ENCODE measurements around the gene UBR3. TPM values are rescaled to one million over a fixed set of nuclear protein-coding genes. Genes with fewer than 3 reads are reported as not detected.
"Not testable (repeated sequence)": the region's sequence is repeated elsewhere in the genome, so short reads cannot be mapped to it uniquely, and the experiment has no call there.

Gene UBR3
- total RNA-seq, 1 experiment from 2014 or later: 30.0 TPM

DNA sequence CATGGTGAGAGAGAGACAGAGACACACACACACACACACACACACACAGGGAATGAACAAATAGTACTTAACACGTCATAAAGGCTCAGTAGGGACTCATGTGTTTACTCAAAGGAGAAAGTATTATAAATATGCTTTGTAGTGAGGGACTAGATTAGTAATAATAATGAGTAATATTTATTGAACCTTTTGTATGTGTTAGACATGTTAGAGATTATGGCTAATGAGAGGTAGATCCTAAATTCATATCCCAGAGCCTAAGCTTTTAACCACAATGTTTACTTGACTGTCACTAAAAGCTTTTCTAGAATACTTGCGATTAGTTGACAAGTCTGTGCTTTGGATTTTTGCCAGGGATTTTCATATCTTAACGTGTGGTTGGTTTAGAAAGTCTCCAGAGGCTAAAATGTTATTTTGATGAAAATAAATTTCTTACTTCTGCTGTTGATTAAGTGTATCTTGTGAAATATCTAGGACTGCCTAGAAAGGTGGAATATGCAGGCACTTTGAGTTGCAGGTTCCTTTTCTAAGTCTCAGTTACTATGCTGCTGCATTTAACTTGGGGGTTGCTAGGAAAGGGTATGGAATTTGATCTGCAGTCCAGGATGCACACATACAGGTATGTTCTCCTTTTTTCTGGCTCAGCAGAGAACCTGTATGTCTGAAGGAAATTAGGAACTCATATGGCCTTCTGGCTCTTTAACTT lies 64.5 kb downstream of the UBR3 start:
- CTCF ChIA-PET: interaction anchor here (0.7 to 1.2 kb wide), 2 partner anchors 39 to 51 kb away, joined by 3 read pairs; no protein-coding TSS in a partner anchor

GRCh38 chr2:169892951-169893350 lies 65.7 kb downstream of the UBR3 start:
- Mint-ChIP-seq H3K4me3 (ENCODE audit: unreplicated experiment) (no peak overlapping the region), H3K4me1 (ENCODE audit: insufficient read depth, unreplicated experiment) (no peaks in the 10 kb centered on the region), H3K27ac (ENCODE audit: low read depth, unreplicated experiment) (no peak overlapping the region), H3K27me3 (ENCODE audit: insufficient read depth, unreplicated experiment) (no peaks in the 10 kb centered on the region), H3K9me3 (ENCODE audit: unreplicated experiment) (no peaks in the 10 kb centered on the region), H3K36me3 (ENCODE audit: insufficient read depth, unreplicated experiment) (peaks cover 26% of the 10 kb centered on the region)
- CTCF ChIA-PET: interaction anchor here (0.6 to 1.4 kb wide), 2 partner anchors 11 to 68 kb away, joined by 3 read pairs; partner anchors contain the start of gene METTL5
- POLR2A ChIA-PET: interaction anchor here (1.5 to 1.9 kb wide), 2 partner anchors 9 to 69 kb away, joined by 5 to 9 read pairs; partner anchors contain the start of gene METTL5
- TF ChIP-seq, protein P1, sequence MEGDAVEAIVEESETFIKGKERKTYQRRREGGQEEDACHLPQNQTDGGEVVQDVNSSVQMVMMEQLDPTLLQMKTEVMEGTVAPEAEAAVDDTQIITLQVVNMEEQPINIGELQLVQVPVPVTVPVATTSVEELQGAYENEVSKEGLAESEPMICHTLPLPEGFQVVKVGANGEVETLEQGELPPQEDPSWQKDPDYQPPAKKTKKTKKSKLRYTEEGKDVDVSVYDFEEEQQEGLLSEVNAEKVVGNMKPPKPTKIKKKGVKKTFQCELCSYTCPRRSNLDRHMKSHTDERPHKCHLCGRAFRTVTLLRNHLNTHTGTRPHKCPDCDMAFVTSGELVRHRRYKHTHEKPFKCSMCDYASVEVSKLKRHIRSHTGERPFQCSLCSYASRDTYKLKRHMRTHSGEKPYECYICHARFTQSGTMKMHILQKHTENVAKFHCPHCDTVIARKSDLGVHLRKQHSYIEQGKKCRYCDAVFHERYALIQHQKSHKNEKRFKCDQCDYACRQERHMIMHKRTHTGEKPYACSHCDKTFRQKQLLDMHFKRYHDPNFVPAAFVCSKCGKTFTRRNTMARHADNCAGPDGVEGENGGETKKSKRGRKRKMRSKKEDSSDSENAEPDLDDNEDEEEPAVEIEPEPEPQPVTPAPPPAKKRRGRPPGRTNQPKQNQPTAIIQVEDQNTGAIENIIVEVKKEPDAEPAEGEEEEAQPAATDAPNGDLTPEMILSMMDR (IDR thresholded peaks at IDR 0.05; ENCODE audit: unreplicated experiment): no peak
- BruUV-seq (replicated peaks): no TSS peak
- no peak for DNase-seq (ENCODE audit: unreplicated experiment)
- intact Hi-C loops (cut with micrococcal nuclease): no loop called here

More for the DNA sequence above, 64.5 kb downstream of the UBR3 start:
- Mint-ChIP-seq H3K9me3 (ENCODE audit: unreplicated experiment) (no peaks in the 10 kb centered on the region), H3K27me3 (ENCODE audit: insufficient read depth, unreplicated experiment) (no peaks in the 10 kb centered on the region), H3K27ac (ENCODE audit: low read depth, unreplicated experiment) (no peak overlapping the region), H3K4me3 (ENCODE audit: unreplicated experiment) (no peak overlapping the region), H3K4me1 (ENCODE audit: insufficient read depth, unreplicated experiment) (no peaks in the 10 kb centered on the region), H3K36me3 (ENCODE audit: insufficient read depth, unreplicated experiment) (peaks cover 26% of the 10 kb centered on the region)
- DNase-seq (ENCODE audit: unreplicated experiment): no peak
- POLR2A ChIA-PET: interaction anchor here (1.5 kb wide), 1 partner anchor 10 kb away, joined by 5 read pairs; no protein-coding TSS in a partner anchor
- TF ChIP-seq, protein P1 (IDR thresholded peaks at IDR 0.05; ENCODE audit: unreplicated experiment): no peak
- BruUV-seq (replicated peaks): no TSS peak
- intact Hi-C loops (cut with micrococcal nuclease): no loop called here

DNA sequence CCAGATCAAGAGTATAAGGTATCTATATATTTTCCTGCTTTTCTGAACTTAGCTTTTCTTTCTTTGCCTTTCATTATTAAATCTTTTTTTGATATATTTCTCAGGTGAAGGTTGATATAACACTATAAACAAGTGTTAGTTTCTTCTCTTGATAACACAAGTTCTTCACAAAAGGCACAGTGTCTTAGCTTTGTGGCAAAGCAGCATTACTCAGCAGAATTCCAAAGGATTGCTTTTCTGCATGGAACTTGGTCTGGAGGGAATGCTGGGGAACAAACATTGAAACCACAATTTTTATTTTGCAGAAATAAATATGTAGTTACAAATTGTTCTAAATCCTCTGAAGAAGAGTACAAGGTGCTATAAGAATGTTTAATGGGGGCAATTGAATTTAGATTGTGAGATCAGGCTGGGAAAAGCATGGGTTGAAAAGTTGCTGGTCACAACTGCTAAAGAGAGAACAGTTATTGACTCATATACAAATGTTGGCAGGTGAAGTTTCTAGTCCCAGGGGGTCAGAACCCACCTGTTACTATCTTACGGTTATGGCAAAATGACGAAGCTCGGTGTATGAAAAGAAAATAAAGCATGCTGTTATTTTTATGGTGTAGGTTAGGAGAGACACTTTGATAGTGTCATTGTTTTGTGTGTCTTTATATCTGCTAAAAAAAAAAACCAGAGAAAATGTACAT lies 68.2 kb downstream of the UBR3 start:
- H3K4me3 Mint-ChIP-seq (ENCODE audit: unreplicated experiment): no peak overlapping the region
- no TSS peak for BruUV-seq (replicated peaks)
- no peak for DNase-seq (ENCODE audit: unreplicated experiment)
- CTCF ChIA-PET: interaction anchor here (0.6 to 1.0 kb wide), 3 partner anchors 67 to 183 kb away, joined by 3 to 4 read pairs (median 3); partner anchors contain the start of gene METTL5
- intact Hi-C loops (cut with micrococcal nuclease): no loop called here
- no peaks in the 10 kb centered on the region for H3K27me3 Mint-ChIP-seq (ENCODE audit: insufficient read depth, unreplicated experiment)
- POLR2A ChIA-PET: interaction anchor here (0.9 kb wide), 1 partner anchor 9 kb away, joined by 3 read pairs; no protein-coding TSS in a partner anchor
- peaks cover 19% of the 10 kb centered on the region for H3K36me3 Mint-ChIP-seq (ENCODE audit: insufficient read depth, unreplicated experiment)
- no peak overlapping the region for H3K27ac Mint-ChIP-seq (ENCODE audit: low read depth, unreplicated experiment)
- no peaks in the 10 kb centered on the region for H3K9me3 Mint-ChIP-seq (ENCODE audit: unreplicated experiment)
- TF ChIP-seq, protein P1 (IDR thresholded peaks at IDR 0.05; ENCODE audit: unreplicated experiment): no peak
- H3K4me1 Mint-ChIP-seq (ENCODE audit: insufficient read depth, unreplicated experiment): peaks cover 1% of the 10 kb centered on the region

GRCh38 chr2:169897834-169898233 lies 70.6 kb downstream of the UBR3 start:
- intact Hi-C loops (cut with micrococcal nuclease): no loop called here
- no peak for DNase-seq (ENCODE audit: unreplicated experiment)
- no peak overlapping the region for H3K4me3 Mint-ChIP-seq (ENCODE audit: unreplicated experiment)
- peaks cover 10% of the 10 kb centered on the region for H3K36me3 Mint-ChIP-seq (ENCODE audit: insufficient read depth, unreplicated experiment)
- POLR2A ChIA-PET: no interaction called here
- H3K4me1 Mint-ChIP-seq (ENCODE audit: insufficient read depth, unreplicated experiment): peaks cover 9% of the 10 kb centered on the region
- no TSS peak for BruUV-seq (replicated peaks)
- H3K27ac Mint-ChIP-seq (ENCODE audit: low read depth, unreplicated experiment): no peak overlapping the region
- no peaks in the 10 kb centered on the region for H3K9me3 Mint-ChIP-seq (ENCODE audit: unreplicated experiment)
- CTCF ChIA-PET: interaction anchor here (0.6 kb wide), 1 partner anchor 1031 kb away, joined by 3 read pairs; the partner anchor contains the start of gene GORASP2
- TF ChIP-seq, protein P1 (IDR thresholded peaks at IDR 0.05; ENCODE audit: unreplicated experiment): no peak
- H3K27me3 Mint-ChIP-seq (ENCODE audit: insufficient read depth, unreplicated experiment): no peaks in the 10 kb centered on the region

GRCh38 chr2:169900103-169900502 lies 72.8 kb downstream of the UBR3 start:
- H3K9me3 Mint-ChIP-seq (ENCODE audit: unreplicated experiment); H3K36me3 Mint-ChIP-seq (ENCODE audit: insufficient read depth, unreplicated experiment); DNase-seq (ENCODE audit: unreplicated experiment); H3K27ac Mint-ChIP-seq (ENCODE audit: low read depth, unreplicated experiment); POLR2A ChIA-PET; intact Hi-C loops (cut with micrococcal nuclease); H3K27me3 Mint-ChIP-seq (ENCODE audit: insufficient read depth, unreplicated experiment); BruUV-seq (replicated peaks); H3K4me1 Mint-ChIP-seq (ENCODE audit: insufficient read depth, unreplicated experiment); H3K4me3 Mint-ChIP-seq (ENCODE audit: unreplicated experiment): not testable (repeated sequence)
- CTCF ChIA-PET: interaction anchor here (0.7 kb wide), 1 partner anchor 1671 kb away, joined by 3 read pairs; no protein-coding TSS in a partner anchor

Measured in MCF 10A (cell line).